GM19193 (cell line): ENCODE measurements around the gene TSPEAR.

Source experiments
- POLR2A ChIP-seq: IDR thresholded peaks from 4 replicates; pipeline ENCODE4 v1.6.1; 2011; ENCODE audit not compliant: insufficient read depth, insufficient read length; ENCODE audit errors: extremely low read depth

TSPEAR gene

DNA sequence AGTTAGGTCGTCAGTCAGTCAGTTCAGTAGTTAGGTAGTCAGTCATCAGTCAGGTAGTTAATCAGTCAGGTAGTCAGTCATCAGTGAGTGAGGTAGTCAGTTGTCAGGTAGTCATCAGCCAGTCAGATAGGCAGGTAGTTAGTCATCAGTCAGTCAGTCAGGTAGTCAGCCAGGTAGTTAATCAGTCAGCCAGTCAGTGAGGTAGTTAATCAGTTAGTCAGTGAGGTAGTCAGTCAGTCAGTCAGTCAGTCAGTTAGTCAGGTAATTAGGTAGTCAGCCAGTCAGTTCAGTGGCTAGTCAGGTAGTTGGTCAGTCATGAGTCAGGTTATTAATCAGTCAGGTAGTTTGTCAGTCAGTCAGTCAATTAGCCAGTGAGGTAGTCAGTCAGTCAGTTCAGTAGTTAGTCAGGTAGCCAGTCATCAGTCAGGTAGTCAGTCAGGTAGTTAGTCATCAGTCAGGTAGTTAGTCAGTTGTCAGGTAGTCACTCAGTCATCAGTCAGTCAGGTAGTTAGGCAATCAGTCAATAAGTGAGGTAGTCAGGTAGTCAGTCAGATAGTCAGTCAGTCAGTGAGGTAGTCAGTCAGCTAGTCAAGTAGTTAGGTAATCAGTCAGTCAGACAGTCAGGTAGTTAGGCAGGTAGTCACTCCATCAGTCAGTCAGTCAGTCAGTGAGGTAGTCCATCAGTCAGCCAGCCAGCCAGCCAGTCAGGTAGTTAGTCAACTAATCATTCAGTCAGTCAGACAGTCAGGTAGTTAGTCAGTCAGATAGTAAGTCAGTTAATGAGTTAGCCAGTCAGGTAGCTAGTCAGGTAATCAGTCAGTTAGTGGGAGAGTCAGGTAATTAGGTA is 187.6 kb downstream of the TSPEAR start:
- no peak for TF ChIP-seq POLR2A

DNA sequence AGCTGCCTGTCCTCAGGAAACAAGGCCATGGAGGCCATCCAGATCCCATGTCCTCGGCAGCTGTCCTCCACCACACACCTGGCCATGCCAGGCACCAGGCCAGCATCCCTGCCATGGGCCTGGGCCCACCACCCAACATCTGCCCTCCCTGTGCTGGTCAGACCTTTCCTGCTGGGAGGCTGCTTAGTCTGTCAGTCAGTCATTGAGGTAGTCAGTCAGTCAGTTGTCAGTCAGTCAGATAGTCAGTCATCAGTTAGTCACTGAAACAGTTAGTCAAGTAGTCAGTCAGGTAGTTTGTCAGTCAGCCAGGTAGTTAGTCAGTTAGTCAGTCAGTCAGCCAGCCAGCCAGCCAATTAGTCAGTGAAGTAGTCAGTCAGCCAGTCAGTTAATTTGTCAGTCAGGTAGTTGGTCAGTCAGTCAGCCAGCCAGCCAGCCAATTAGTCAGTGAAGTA is 188.6 kb downstream of the TSPEAR start:
- no peak for TF ChIP-seq POLR2A

DNA sequence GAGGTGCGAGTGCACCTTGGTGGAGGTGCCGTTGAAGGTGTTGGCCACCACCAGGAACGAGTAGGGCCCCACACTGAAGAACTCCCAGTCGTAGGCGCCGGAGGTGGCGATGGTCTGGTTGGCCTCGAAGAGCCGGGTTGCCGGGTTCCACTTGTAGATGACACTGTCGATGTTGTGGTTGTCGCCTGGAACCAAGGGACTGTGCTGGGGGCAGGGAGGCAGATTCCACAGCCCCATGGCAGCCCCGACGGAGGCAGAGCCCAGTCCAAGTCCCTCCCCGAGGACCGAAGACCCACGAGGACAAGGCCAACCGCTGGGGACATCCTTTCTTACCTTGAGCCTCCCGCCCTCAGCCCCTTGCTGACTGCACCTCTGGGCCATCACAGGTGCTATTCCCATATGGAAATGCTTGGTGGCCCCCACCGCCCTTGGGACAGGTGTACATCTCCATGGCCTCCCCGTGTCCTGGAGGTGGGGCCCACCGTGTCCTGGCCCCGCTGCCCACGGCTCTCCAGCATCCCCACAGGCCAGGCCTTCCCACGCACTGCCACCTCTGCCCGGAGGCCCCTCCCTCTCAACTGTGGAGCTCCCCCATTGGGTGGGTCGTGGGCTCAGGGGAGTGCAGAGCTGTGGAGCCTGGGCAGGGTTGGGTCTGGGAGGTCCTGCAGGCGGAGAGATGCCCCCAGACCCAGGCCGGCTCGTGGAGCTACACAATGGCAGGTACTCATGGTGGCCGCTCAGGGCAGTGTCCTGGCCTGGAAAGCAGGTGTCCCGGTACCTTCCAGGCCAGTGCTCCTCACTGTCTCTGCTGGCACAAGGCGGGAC is 189.2 kb downstream of the TSPEAR start:
- TF ChIP-seq POLR2A, result no peak

DNA sequence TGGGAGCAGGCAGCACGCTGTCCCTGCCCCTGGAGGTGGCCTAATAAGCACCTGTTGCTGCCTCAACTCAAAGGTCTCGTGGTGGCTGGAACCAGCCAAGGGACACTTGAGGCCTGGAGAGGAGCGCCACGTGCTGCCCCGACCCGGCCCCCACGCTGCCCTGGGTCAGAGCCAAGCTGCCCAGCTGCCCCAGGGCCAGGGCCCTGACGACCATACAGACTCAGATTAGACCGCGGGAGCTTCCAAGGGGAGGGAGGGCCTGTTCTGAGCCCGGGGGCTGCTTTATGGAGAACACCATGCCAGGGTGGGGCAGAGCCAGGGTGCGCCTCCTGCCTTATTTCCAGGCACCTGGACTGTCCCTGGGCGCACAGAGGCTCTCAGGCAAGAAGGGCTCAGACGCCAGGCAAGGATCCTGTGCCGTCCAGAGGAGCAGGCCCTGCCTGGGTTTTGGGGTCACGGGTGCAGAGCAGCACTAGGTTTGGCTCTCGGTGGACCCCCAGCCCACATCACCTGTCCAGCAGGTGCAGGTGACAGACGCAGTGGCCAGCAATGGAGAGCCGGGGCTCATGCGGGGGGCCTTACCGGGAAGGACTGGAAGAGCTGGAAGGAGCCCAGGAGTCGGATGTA is 190.0 kb downstream of the TSPEAR start:
- TF ChIP-seq POLR2A, result no peak

DNA sequence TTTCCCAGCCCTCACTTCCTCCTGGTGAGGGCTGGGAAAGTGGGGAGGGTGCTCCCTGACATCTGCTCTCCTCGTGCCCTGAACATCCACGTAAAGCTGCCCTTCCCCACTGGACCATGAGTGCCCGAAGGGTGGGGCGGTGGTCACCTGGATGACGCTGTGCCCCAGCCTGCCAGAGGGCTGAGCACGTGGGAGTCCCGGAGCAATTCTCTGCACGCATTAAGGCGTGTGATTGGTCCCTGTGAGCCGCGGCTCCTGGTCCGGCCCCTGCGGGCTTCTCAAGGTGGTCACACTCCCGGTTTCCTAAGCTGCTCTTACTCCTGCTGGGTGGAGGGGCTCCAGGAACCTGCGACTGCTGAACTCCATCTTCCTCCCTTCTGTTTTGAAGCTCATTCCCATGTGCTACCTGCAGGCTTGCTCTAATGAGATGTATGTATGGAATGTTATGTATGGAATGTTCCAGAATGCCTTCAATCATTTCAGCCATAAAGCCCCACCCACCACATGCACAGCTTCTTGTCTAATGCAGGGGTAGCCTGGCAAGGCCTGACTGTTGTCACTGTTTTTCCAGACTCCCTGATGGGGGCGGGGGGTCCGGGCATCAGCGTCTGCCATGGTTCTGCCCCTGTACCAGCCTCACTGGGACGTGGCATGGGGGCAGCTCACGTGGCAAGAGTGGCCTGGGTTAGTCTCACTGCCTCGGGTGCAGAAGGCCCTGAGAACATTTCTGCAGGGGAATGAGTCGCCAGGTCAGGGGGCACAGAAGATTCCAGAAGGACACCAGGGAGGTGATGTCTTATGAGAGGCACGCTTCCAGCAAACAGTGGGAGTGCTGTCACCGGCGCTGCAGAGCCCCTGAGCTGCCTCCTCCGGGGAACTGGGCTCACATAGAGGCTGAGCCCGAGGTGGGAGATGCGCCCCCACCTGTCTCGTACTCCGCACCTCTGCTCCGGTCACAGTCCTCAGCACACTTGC is 190.8 kb downstream of the TSPEAR start:
- no peak for TF ChIP-seq POLR2A

DNA sequence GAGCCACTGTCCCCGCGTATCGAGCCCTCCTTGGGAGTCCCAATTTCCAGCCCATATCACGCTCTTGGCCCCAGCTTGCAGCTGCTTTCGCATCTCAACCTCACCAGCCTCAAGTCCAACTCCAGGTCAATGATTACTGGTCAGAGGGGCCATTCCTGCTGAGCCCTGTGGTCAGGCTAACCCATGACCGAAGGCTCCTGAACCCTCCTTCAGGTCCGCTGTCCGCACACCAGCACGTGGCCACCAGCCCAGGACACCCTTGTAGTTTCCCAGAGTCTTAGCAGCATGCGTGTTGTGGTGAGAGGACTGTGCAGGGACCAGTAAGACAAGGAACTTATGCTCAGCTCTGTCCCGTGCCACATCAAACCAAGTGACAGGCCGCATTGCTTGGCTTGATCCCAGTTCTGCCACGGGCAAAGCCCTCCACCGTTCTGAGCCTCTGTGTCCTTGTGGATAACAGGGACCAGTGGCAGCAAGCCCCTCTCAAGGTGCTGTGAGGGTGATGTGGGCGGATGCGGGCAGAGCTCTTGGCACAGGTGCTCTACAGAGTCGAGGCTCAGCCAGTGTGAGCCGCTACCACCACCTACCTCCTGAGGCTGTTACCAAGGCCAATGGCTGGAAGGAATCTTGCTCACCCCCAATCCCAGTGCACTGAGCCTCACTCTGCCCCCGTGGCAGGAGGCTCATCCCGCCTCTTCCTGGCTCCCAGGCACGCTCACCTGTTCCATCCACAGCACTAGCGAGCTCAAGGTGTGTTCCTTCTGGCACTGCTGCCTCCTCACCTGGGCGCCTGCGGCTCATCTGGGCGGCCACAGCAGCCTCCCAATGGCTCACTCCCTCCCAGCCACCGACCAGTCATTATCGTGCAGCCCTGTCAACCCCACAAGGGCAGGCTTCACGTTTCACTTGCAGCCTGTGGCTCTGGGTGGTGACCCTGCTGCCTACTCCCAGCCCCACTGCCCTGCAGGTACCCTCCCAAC is 191.7 kb downstream of the TSPEAR start:
- no peak for TF ChIP-seq POLR2A

DNA sequence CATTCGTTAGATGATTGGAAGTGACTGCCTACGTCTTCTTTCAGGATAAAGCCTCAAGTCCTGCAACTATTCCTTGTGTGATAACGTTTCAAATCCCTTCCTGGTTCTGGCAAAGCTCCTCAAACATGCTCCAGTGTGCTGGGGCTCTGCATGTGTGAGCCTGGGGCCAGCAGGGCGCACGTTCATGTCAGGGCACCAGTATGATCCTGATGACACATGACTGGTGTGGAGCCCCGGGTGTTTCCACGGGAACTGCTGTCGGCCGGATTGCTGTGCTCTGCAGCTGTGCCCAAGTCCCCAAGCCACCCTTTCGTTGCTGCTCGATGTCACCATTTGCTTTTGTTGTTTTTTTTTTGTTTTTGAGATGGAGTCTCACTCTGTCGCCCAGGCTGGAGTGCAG is 192.7 kb downstream of the TSPEAR start:
- TF ChIP-seq POLR2A, result no peak

DNA sequence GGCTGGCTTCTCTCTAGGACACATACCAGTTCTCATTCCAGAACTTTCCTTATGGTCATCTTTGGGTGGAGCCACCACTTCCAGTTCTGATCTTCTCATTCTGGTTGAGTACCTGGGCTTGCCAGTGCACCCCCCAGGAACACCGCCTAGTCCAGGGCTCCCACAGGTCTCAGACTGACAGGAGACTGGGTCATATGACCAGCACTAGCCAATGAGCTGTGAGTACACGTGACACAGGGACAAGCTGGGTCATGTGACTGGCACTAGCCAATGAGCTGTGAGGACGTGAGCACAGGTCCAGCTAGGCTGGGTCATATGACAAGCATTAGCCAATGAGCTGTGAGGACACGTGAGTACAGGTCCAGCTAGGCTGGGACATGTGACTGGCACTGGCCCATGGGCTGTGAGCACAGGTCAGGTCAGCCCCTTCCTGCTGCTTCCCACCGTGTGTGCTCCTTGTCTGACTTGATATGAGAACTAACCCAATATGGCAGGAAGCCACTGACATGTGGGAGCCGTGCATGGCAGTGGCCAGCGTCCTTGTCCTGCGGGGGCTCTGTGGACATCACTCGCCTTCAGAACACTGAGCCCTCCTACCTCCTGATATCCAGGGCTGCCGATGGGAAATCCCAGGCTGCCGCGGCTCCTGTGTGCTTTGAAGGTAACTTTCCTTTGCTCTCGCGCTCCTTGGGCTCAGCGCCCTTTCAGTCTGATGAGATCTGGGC is 194.0 kb downstream of the TSPEAR start:
- TF ChIP-seq POLR2A, result no peak

DNA sequence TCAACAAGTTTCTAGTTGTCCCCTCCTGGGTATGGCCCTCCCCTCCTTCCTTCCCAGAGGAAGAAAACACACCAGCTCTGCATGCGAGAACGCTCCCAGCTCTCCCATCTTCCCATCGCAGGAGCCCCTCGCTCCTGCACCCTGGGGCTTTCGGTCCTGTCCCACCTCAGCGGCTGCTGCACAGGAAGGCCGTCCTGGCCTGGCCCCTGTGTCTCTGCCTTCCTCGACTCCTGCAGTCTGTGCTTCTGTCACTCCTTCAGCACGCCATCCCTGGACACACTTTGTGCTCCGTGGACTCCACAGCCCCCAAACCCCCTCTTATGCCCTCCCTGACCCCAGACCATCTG is 194.6 kb downstream of the TSPEAR start:
- no peak for TF ChIP-seq POLR2A

DNA sequence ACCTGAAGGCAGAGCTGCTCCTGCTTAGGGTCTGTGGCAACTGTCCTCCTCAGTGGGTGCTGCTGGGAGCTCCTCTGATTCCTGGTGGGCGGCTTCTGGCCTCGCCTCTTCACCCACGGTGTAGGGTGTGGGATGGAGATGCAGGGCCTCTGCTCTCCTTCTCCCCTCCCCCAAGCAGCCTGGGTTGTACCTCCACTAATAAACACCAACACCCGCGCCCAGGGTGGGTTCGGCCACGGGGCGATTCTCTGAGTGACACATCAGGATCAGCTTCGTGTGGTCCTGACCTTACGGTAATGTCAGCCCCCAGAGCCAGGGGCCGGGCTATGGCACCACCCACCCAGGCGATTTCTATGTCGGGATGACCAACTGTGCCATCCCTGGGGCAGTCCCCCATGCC is 195.0 kb downstream of the TSPEAR start:
- TF ChIP-seq POLR2A, result no peak

DNA sequence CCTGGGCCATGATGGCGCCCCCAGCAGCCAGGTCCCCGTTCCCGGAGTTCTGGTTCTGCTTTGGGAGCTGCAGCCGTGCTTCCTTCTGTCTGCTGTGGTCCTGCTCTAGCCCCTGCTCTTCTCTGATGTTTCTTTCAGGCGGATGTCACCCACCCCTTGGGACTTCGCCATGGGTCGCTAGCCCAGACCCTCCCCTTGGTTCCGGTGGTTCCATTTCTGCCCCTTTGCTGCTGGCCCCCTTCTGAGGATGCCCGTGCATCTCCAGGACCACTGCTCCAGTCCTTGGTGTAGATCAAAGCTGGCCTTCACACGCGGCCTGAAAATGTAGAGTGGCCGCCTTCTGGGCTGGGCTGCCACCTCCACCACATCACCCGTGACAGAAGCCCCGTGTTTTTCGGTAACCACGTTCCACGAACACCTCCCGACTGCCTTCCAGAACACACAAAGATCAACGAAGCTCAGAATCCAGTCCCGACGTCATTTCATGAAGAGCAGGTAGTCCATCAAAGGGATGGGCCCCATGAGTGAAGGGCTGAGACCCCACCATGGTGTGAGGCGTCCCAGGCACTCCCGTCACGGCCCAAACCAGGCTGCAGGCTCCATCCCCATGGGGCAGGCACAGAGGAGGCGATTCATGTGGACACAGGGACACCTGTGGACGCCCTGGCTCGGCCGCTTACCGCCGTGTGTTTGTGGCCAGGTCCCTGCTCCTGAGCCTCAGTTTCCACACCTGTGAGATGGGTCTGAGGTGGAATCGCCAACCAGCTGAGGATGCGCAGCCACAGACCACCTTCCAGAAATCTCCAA is 195.8 kb downstream of the TSPEAR start:
- TF ChIP-seq POLR2A, result no peak
